Subcutaneous adipose tissue (tissue), 4 donors: ENCODE measurements around the gene UGT2B7. TPM values are rescaled to one million over a fixed set of nuclear protein-coding genes. Genes with fewer than 3 reads are reported as not detected.

Experiments used
- total RNA-seq, 4 donors: library from RNA; depleted of rRNA; stranded (reverse); fragments of >200 nt; gene quantifications; one replicate each; pipeline ENCODE4 v1.1.0, GENCODE V29; 2016
- TF ChIP-seq, protein P1 (sequence below): fragments of 450-650 bp; IDR thresholded peaks from one replicate; pipeline ENCODE4 v1.5.1; 2016; ENCODE audit warnings: low read depth, mild to moderate bottlenecking, control low read depth, antibody characterized with exemption, moderate library complexity

Gene UGT2B7
- total RNA-seq, 4 donors from 2014 or later, result not detected

DNA sequence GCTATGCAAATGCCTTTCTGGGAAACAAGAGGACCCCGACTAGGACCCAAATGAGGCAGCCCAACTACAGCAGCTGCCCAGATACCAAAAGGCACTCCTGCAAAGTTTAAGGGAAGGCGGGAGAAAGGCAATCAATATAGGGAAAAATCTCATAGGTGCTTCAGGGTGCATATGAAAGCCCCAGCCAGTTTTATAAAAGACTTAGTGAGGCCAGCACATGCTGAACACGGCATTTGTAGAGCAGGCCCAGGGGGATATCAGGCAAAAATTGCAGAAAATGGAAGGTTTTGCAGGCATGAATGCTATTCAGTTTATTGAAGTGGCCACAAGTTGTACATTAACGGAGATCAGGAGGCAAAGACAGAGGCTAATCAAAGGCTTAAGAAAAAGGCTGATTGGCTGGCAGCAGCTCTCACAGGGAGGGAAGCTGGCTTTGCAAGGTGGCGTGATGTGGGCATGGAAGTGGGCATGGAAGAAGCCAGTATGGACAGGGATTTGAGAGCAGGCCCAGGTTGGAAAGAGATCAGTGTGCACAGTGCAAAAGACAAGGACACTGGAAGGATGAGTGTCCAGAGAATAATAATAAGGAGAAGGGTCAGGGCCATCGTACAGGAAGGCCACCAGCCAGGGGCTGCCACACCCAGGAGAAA, 37.7 kb upstream of the UGT2B7 start:
- TF ChIP-seq, protein P1, sequence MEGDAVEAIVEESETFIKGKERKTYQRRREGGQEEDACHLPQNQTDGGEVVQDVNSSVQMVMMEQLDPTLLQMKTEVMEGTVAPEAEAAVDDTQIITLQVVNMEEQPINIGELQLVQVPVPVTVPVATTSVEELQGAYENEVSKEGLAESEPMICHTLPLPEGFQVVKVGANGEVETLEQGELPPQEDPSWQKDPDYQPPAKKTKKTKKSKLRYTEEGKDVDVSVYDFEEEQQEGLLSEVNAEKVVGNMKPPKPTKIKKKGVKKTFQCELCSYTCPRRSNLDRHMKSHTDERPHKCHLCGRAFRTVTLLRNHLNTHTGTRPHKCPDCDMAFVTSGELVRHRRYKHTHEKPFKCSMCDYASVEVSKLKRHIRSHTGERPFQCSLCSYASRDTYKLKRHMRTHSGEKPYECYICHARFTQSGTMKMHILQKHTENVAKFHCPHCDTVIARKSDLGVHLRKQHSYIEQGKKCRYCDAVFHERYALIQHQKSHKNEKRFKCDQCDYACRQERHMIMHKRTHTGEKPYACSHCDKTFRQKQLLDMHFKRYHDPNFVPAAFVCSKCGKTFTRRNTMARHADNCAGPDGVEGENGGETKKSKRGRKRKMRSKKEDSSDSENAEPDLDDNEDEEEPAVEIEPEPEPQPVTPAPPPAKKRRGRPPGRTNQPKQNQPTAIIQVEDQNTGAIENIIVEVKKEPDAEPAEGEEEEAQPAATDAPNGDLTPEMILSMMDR, result no peak

DNA sequence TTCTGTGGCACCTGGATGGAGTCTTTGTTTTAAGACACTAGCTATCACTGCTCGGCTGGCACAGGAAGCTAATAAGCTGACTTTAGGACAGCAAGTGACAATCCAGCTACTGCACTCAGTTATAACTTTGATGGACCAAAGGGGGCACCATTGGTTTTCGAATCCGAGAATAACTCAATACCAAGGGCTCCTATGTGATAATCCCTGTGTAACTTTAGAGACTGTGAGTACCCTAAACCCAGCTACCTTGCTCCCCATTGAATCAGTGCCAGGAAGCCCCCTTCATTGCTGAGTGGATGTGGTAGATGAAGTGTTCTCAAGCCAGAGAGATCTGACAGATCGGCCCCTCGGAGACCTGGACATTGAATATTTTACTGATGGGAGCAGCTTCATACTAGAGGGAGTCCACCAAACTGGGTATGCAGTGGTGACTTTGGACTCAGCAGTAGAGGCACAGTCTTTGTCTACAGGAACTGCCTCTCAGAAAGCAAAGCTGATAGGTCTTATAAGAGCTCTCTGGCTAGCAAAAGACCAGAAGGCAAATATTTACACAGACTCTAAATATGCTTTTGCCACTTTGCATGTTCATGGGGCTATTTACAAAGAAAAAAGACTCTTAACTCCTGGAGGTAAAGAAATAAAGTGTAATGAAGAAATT, 35.5 kb upstream of the UGT2B7 start:
- TF ChIP-seq, protein P1, result no peak

GRCh38 chr4:69064391-69064790, 31.9 kb upstream of the UGT2B7 start:
- TF ChIP-seq, protein P1, result no peak

DNA sequence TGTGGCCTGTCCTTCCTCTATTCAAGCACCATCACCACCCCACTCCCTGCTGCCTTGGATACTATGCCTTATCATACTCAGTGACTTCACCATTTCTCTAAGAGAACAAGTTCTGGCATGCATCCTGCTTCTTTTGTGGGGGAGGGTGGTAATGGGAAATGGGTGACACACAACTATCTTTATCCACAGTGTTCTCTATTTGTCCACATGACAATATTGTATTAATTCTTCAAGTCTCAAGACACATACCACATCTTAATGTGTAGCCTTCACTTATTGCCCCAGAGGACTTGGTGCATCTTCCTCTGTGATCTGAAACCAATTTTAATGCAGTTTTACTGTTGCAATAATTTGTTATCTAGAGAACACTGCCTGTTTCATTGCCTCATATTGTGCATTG, 29.3 kb upstream of the UGT2B7 start:
- TF ChIP-seq, protein P1, result no peak

- TF ChIP-seq, protein P1, result no peak
Measured at GRCh38 chr4:69069085-69069484, 27.2 kb upstream of the UGT2B7 start.

GRCh38 chr4:69070590-69070989, 25.7 kb upstream of the UGT2B7 start:
- TF ChIP-seq, protein P1, result no peak

- TF ChIP-seq, protein P1, result no peak
Measured at GRCh38 chr4:69071286-69071685, 25.0 kb upstream of the UGT2B7 start.
